WTC11 (cell line): Measurements from ENCODE around the gene KRTAP5-4.

Experiments used
- CREM ChIP-seq: sonication (generic); formaldehyde crosslinking; IDR thresholded peaks from 2 replicates; pipeline ENCODE4 v1.8.1; 2022; ENCODE audit warnings: mild to moderate bottlenecking, missing genetic modification reagents, moderate library complexity
- NR1H2 ChIP-seq: sonication (generic); formaldehyde crosslinking; IDR thresholded peaks from 2 replicates; pipeline ENCODE4 v1.9.0; 2021; ENCODE audit warnings: mild to moderate bottlenecking, moderate library complexity, missing genetic modification reagents
- TF ChIP-seq, protein P1 (sequence below): sonication (generic); formaldehyde crosslinking; conservative IDR thresholded peaks from 2 replicates; pipeline ENCODE4 v1.8.1; 2023; ENCODE audit warnings: mild to moderate bottlenecking, low read depth, missing genetic modification reagents, moderate library complexity
- TF ChIP-seq, protein P2 (sequence below): sonication (generic); formaldehyde crosslinking; IDR thresholded peaks from 2 replicates; pipeline ENCODE4 v1.8.0; 2022; ENCODE audit warnings: mild to moderate bottlenecking, missing genetic modification reagents

DNA sequence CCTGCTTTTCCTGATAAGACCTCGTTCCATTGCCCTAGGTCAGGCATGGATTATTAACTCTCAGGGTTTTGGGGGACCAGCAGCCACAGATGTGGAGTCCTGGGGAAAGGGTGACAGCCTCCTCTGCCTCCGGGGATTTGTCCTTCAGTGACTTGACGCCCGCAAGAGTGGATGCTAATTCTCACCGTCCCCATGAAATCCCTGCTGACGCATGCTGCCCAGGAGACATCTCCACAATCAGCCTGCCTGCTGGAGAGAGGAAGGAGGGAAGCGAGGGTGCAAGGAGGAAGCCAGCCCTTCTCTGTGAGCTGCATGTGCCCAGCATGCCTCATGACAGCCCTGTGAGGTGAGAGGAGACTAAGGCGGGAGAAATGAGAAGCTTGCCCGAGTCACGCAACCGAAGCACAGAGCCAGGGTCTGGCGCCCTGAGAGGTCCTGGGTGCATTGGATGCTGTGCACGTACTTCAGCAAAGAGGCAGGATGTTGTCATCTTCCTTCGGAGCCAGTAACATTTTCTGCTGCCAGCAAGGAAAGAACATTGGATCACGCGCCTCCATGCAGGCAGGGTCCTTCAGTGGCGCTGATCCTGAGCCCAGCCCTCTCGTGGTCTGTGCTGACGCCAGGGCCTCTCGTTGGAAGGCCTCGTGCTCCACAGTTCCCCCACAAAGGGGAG lies 47.7 kb upstream of the KRTAP5-4 start:
- TF ChIP-seq, protein P1, sequence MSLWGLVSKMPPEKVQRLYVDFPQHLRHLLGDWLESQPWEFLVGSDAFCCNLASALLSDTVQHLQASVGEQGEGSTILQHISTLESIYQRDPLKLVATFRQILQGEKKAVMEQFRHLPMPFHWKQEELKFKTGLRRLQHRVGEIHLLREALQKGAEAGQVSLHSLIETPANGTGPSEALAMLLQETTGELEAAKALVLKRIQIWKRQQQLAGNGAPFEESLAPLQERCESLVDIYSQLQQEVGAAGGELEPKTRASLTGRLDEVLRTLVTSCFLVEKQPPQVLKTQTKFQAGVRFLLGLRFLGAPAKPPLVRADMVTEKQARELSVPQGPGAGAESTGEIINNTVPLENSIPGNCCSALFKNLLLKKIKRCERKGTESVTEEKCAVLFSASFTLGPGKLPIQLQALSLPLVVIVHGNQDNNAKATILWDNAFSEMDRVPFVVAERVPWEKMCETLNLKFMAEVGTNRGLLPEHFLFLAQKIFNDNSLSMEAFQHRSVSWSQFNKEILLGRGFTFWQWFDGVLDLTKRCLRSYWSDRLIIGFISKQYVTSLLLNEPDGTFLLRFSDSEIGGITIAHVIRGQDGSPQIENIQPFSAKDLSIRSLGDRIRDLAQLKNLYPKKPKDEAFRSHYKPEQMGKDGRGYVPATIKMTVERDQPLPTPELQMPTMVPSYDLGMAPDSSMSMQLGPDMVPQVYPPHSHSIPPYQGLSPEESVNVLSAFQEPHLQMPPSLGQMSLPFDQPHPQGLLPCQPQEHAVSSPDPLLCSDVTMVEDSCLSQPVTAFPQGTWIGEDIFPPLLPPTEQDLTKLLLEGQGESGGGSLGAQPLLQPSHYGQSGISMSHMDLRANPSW = no peak
- TF ChIP-seq, protein P2, sequence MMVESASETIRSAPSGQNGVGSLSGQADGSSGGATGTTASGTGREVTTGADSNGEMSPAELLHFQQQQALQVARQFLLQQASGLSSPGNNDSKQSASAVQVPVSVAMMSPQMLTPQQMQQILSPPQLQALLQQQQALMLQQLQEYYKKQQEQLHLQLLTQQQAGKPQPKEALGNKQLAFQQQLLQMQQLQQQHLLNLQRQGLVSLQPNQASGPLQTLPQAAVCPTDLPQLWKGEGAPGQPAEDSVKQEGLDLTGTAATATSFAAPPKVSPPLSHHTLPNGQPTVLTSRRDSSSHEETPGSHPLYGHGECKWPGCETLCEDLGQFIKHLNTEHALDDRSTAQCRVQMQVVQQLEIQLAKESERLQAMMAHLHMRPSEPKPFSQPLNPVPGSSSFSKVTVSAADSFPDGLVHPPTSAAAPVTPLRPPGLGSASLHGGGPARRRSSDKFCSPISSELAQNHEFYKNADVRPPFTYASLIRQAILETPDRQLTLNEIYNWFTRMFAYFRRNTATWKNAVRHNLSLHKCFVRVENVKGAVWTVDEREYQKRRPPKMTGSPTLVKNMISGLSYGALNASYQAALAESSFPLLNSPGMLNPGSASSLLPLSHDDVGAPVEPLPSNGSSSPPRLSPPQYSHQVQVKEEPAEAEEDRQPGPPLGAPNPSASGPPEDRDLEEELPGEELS (CRISPR knock-in tag) = no peak
- TF ChIP-seq NR1H2 (CRISPR knock-in tag) = no peak
- no peak for TF ChIP-seq CREM (CRISPR knock-in tag)
